HCT116 (cell line): ENCODE results near the gene DCHS1. TPM values are rescaled to one million over a fixed set of nuclear protein-coding genes. Genes with fewer than 3 reads are reported as not detected.

ENCODE experiments used
- ATAC-seq: fragments of 200-7000 bp; cut with Tn5 transposase; 2 replicates; pipeline ENCODE4 v1.9.1; 2020; ENCODE audit warnings: mild to moderate bottlenecking, moderate library complexity
- BruUV-seq: library from RNA; stranded (reverse); fragments of 400-500 nt; replicated peaks from 2 replicates; lab custom pipeline; 2021; lab: Mats Ljungman, UMichigan
- CTCF ChIA-PET: fragments of 300-600 bp; sonication (Branson Sonifier 250); formaldehyde crosslinking; loops from one replicate; lab custom pipeline; 2021; ENCODE audit warnings: antibody characterized with exemption; lab: Charles Lee
- POLR2A ChIA-PET: fragments of 300-600, 350-600 bp; sonication (Branson Sonifier 250); formaldehyde crosslinking; loops from one replicate; lab custom pipeline; 2021; ENCODE audit warnings: antibody characterized with exemption; lab: Charles Lee
- RAD21 ChIA-PET, 2 experiments: fragments of 300-600 bp; sonication (Branson Sonifier 250); formaldehyde crosslinking; loops; one replicate each; lab custom pipeline; 2023; ENCODE audit warnings: low total read pairs in 2 of 2; ENCODE audit not compliant: uncharacterized antibody in 2 of 2, unreplicated experiment in 2 of 2, low non-redundant PET in 1 of 2; lab: Charles Lee
- DNase-seq: peaks from one replicate; pipeline ENCODE4 v3.0.0-alpha.2; 2010; ENCODE audit warnings: low read depth, low spot score
- H2AFZ ChIP-seq: fragments of 200-600 bp; shearing (Covaris generic), sonication (generic); 2 replicates; pipeline ENCODE4 v1.6.1; 2017; ENCODE audit warnings: low read depth, mixed run types, mixed read lengths, antibody characterized with exemption, low read length; ENCODE audit not compliant: poor library complexity, severe bottlenecking
- H3K27ac ChIP-seq: 2 replicates; pipeline ENCODE4 v1.5.1; 2012; ENCODE audit warnings: low read depth, low read length
- H3K27me3 ChIP-seq: fragments of 200-600 bp; sonication (generic); 2 replicates; pipeline ENCODE4 v1.6.1; 2016; ENCODE audit warnings: mixed run types, low read length, mixed read lengths; ENCODE audit not compliant: insufficient read depth
- H3K36me3 ChIP-seq, 2 experiments: fragments of 200-500 bp in 1 of 2; fragments of 200-600 bp in 1 of 2; sonication (Bioruptor generic) in 1 of 2; sonication (generic) in 1 of 2; 2 replicates each; pipeline versions ENCODE4 v1.5.1 to v1.6.1; 2014 to 2016; ENCODE audit warnings: low read length in 2 of 2, inconsistent platforms in 1 of 2, mixed read lengths in 1 of 2, mixed run types in 1 of 2; ENCODE audit not compliant: insufficient read depth in 2 of 2, control insufficient read depth in 1 of 2
- H3K4me1 ChIP-seq, 2 experiments: fragments of 200-600 bp in 1 of 2; sonication (generic) in 1 of 2; 2 replicates each; pipeline versions ENCODE4 v1.5.1 to v1.6.1; 2012 to 2017; ENCODE audit warnings: low read length in 2 of 2, inconsistent platforms in 1 of 2, mild to moderate bottlenecking in 1 of 2, mixed read lengths in 1 of 2, mixed run types in 1 of 2, moderate library complexity in 1 of 2; ENCODE audit not compliant: insufficient read depth in 2 of 2, control insufficient read depth in 1 of 2
- H3K4me2 ChIP-seq: fragments of 200-600 bp; sonication (generic); 2 replicates; pipeline ENCODE4 v1.6.1; 2017; ENCODE audit warnings: mixed run types, low read length, mixed read lengths
- H3K4me3 ChIP-seq, 2 experiments: fragments of 200-600 bp in 1 of 2; sonication (generic) in 1 of 2; replicated peaks in 1 of 2; 2 replicates each; pipeline ENCODE4 v1.5.1; 2011 to 2016; ENCODE audit warnings: low read length in 2 of 2, control low read depth in 1 of 2, low read depth in 1 of 2, mild to moderate bottlenecking in 1 of 2, mixed read lengths in 1 of 2, mixed run types in 1 of 2
- H3K79me2 ChIP-seq: fragments of 200-600 bp; sonication (generic); 2 replicates; pipeline ENCODE4 v1.6.1; 2017; ENCODE audit warnings: mild to moderate bottlenecking, mixed run types, low read length, moderate library complexity, mixed read lengths; ENCODE audit not compliant: insufficient read depth
- H3K9ac ChIP-seq: fragments of 200-600 bp; sonication (generic); 2 replicates; pipeline ENCODE4 v1.6.1; 2016; ENCODE audit warnings: low read length, mixed read lengths
- H3K9me2 ChIP-seq: fragments of 200-600 bp; sonication (generic), shearing (Covaris generic); 2 replicates; pipeline ENCODE4 v1.6.1; 2017; ENCODE audit warnings: mixed run types, mild to moderate bottlenecking, moderate library complexity; ENCODE audit not compliant: insufficient read depth
- H3K9me3 ChIP-seq, 2 experiments: fragments of 200-500 bp in 1 of 2; fragments of 200-600 bp in 1 of 2; sonication (Bioruptor generic) in 1 of 2; sonication (generic) in 1 of 2; 2 replicates each; pipeline ENCODE4 v1.6.1; 2014 to 2017; ENCODE audit warnings: low read length in 2 of 2, mixed read lengths in 2 of 2, inconsistent platforms in 1 of 2, low read depth in 1 of 2, mild to moderate bottlenecking in 1 of 2, mixed run types in 1 of 2, moderate library complexity in 1 of 2; ENCODE audit not compliant: control insufficient read depth in 1 of 2, insufficient read depth in 1 of 2
- H4K20me1 ChIP-seq: fragments of 200-600 bp; sonication (generic), shearing (Covaris generic); 2 replicates; pipeline ENCODE4 v1.6.1; 2017; ENCODE audit warnings: mixed run types, mild to moderate bottlenecking, moderate library complexity; ENCODE audit not compliant: insufficient read depth
- ATF3 ChIP-seq: IDR thresholded peaks from 2 replicates; pipeline ENCODE4 v1.6.1; 2012
- CTCF ChIP-seq, 3 experiments: fragments of 200-600 bp in 1 of 3; sonication (generic) in 1 of 3; IDR thresholded peaks in 2 of 3; conservative IDR thresholded peaks in 1 of 3; 2 replicates each; pipeline ENCODE4 v1.5.1; 2012 to 2017; ENCODE audit warnings: low read depth in 2 of 3, low read length in 2 of 3, antibody characterized with exemption in 1 of 3, borderline replicate concordance in 1 of 3, control low read depth in 1 of 3, mild to moderate bottlenecking in 1 of 3, mixed read lengths in 1 of 3, mixed run types in 1 of 3, moderate library complexity in 1 of 3; ENCODE audit not compliant: insufficient read depth in 1 of 3
- EZH2 ChIP-seq: fragments of 200-600 bp; sonication (generic); IDR thresholded peaks from 2 replicates; pipeline ENCODE4 v1.6.1; 2017; ENCODE audit warnings: antibody characterized with exemption, mixed run types
- EZH2phosphoT487 ChIP-seq: fragments of 200-600 bp; IDR thresholded peaks from 2 replicates; pipeline ENCODE4 v1.6.1; 2018; ENCODE audit warnings: antibody characterized with exemption, borderline replicate concordance
- FOSL1 ChIP-seq: IDR thresholded peaks from 2 replicates; pipeline ENCODE4 v1.6.1; 2012; ENCODE audit warnings: low read depth
- MAX ChIP-seq: IDR thresholded peaks from 2 replicates; pipeline ENCODE4 v1.6.1; 2012
- REST ChIP-seq: IDR thresholded peaks from 2 replicates; pipeline ENCODE4 v1.6.1; 2012; ENCODE audit warnings: low read depth
- SP1 ChIP-seq: IDR thresholded peaks from 2 replicates; pipeline ENCODE4 v1.6.1; 2012; ENCODE audit warnings: low read depth
- SRF ChIP-seq: IDR thresholded peaks from 2 replicates; pipeline ENCODE4 v1.6.1; 2012; ENCODE audit warnings: low read depth
- ZFX ChIP-seq: fragments of 450-650 bp; IDR thresholded peaks from 2 replicates; pipeline ENCODE4 v1.6.1; 2017
- ZNF274 ChIP-seq: fragments of 200-500 bp; sonication (Bioruptor generic); IDR thresholded peaks from 2 replicates; pipeline ENCODE4 v1.6.1; 2014; ENCODE audit warnings: mild to moderate bottlenecking, low read depth, low read length, inconsistent platforms
- intact Hi-C: fragments of 100-400 bp; cut with micrococcal nuclease; formaldehyde crosslinking; loops from 2 replicates; pipeline ENCODE4 v1.10.0; 2022
- total RNA-seq: library from RNA; stranded (reverse); gene quantifications from one replicate; pipeline ENCODE4 v1.2.1, GENCODE V29; 2021; ENCODE audit not compliant: unreplicated experiment

DCHS1 gene
- total RNA-seq, 1 experiment from 2014 or later: 0.30 TPM

- TF ChIP-seq REST (no peak), SP1 (no peak), EZH2phosphoT487 (no peak), CTCF (IDR thresholded peaks at IDR 0.05 in 2 of 3, conservative IDR thresholded peaks at IDR 0.05 in 1 of 3; ENCODE audit: borderline replicate concordance in 1 of 3, insufficient read depth in 1 of 3, low read depth in 2 of 3, low read length in 2 of 3) (no peak), SRF (no peak)
- TF ChIP-seq, all 23 proteins: peak for 0
Observed at GRCh38 chr11:6621711-6622211, 33.8 kb downstream of the DCHS1 start (continued).

GRCh38 chr11:6620636-6621035 is 35.0 kb downstream of the DCHS1 start:
- H3K9ac ChIP-seq: no peak overlapping the region
- H3K4me3 ChIP-seq: no peak overlapping the region
- no peaks in the 10 kb centered on the region for H3K27me3 ChIP-seq
- POLR2A ChIA-PET: no interaction called here
- peaks cover 5 to 15% of the 10 kb centered on the region in 2 experiments; a peak in 3 of 4 replicates for H3K4me1 ChIP-seq
- no peaks in the 10 kb centered on the region for H3K9me2 ChIP-seq
- no peaks in the 10 kb centered on the region for H3K36me3 ChIP-seq
- no peaks in the 10 kb centered on the region for H3K9me3 ChIP-seq
- TF ChIP-seq MAX (no peak), ZNF274 (no peak), CTCF (IDR thresholded peaks at IDR 0.05 in 2 of 3, conservative IDR thresholded peaks at IDR 0.05 in 1 of 3; ENCODE audit: borderline replicate concordance in 1 of 3, insufficient read depth in 1 of 3, low read depth in 2 of 3, low read length in 2 of 3) (no peak), SRF (no peak), FOSL1 (no peak), EZH2phosphoT487 (no peak), ZFX (no peak), EZH2 (no peak), ATF3 (no peak)
- H3K79me2 ChIP-seq: peaks cover 11% of the 10 kb centered on the region; the same call in 1 of the 2 replicates
- no peak overlapping the region for H2AFZ ChIP-seq
- no peak for ATAC-seq
- RAD21 ChIA-PET: no interaction called here
- no peaks in the 10 kb centered on the region for H4K20me1 ChIP-seq
- no TSS peak for BruUV-seq
- CTCF ChIA-PET: no interaction called here
- DNase-seq: no peak
- no peak overlapping the region for H3K27ac ChIP-seq
- intact Hi-C loops: no loop called here
- no peak overlapping the region for H3K4me2 ChIP-seq
